ENCODE measurements around the gene OR2W1. TPM values are rescaled to one million over a fixed set of nuclear protein-coding genes. Genes with fewer than 3 reads are reported as not detected.

OR2W1 gene
- total RNA-seq = not detected

- Mint-ChIP-seq H3K27ac (no peak within 1 kb of the TSS), H3K36me3 (ENCODE audit: low read depth) (no peaks in the 10 kb centered on the region), H3K4me3 (no peak within 1 kb of the TSS), H3K27me3 (peaks cover 54% of the 10 kb centered on the region), H3K4me1 (no peaks in the 10 kb centered on the region), H3K9me3 (peaks cover 7% of the 10 kb centered on the region)
- ATAC-seq (replicated peaks) = no peak
These were observed at the start of gene OR2W1 for GRCh38 chr6:29045075-29045474. Gene OR2W1 (minus strand): TSS chr6:29045175. CDS start chr6:29045175, 0 bp downstream.

- ATAC-seq (replicated peaks) = no peak
- H3K9me3 Mint-ChIP-seq = peaks cover 3% of the 10 kb centered on the region
- no peaks in the 10 kb centered on the region for H3K36me3 Mint-ChIP-seq (ENCODE audit: low read depth)
- no peaks in the 10 kb centered on the region for H3K4me1 Mint-ChIP-seq
- peaks cover 30% of the 10 kb centered on the region for H3K27me3 Mint-ChIP-seq
- no peak overlapping the region for H3K4me3 Mint-ChIP-seq
- no peak overlapping the region for H3K27ac Mint-ChIP-seq
These were observed 48.0 kb upstream of the OR2W1 start for GRCh38 chr6:29092957-29093356.

- H3K27ac Mint-ChIP-seq = no peak within 1 kb of the TSS
- H3K27me3 Mint-ChIP-seq = peaks cover 36% of the 10 kb centered on the region
- H3K4me3 Mint-ChIP-seq = no peak within 1 kb of the TSS
- H3K9me3 Mint-ChIP-seq = no peaks in the 10 kb centered on the region
- no peak for ATAC-seq (replicated peaks)
- no peaks in the 10 kb centered on the region for H3K36me3 Mint-ChIP-seq (ENCODE audit: low read depth)
- no peaks in the 10 kb centered on the region for H3K4me1 Mint-ChIP-seq
These were observed 42.2 kb upstream of the OR2W1 start, which contains the start of gene OR2B3 for GRCh38 chr6:29087213-29087612. Gene OR2B3 (minus strand): TSS chr6:29087313. CDS start chr6:29087248, 65 bp downstream.

- Mint-ChIP-seq H3K27me3 (peaks cover 12% of the 10 kb centered on the region), H3K36me3 (ENCODE audit: low read depth) (no peaks in the 10 kb centered on the region), H3K9me3 (no peaks in the 10 kb centered on the region), H3K4me1 (no peaks in the 10 kb centered on the region), H3K4me3 (no peak overlapping the region), H3K27ac (no peak overlapping the region)
- ATAC-seq (replicated peaks) = no peak
These were observed 37.5 kb upstream of the OR2W1 start for GRCh38 chr6:29082457-29082856.

- ATAC-seq (replicated peaks) = no peak
- Mint-ChIP-seq H3K9me3 (no peaks in the 10 kb centered on the region), H3K36me3 (ENCODE audit: low read depth) (no peaks in the 10 kb centered on the region), H3K27ac (no peak overlapping the region), H3K27me3 (peaks cover 7% of the 10 kb centered on the region), H3K4me3 (no peak overlapping the region), H3K4me1 (no peaks in the 10 kb centered on the region)
These were observed 36.3 kb upstream of the OR2W1 start for GRCh38 chr6:29081312-29081711.

GRCh38 chr6:29079203-29079602 is 34.2 kb upstream of the OR2W1 start:
- no peak overlapping the region for H3K4me3 Mint-ChIP-seq
- no peak for ATAC-seq (replicated peaks)
- H3K27me3 Mint-ChIP-seq = peaks cover 9% of the 10 kb centered on the region
- no peak overlapping the region for H3K27ac Mint-ChIP-seq
- no peaks in the 10 kb centered on the region for H3K4me1 Mint-ChIP-seq
- H3K36me3 Mint-ChIP-seq (ENCODE audit: low read depth) = no peaks in the 10 kb centered on the region
- no peaks in the 10 kb centered on the region for H3K9me3 Mint-ChIP-seq

- no peak for ATAC-seq (replicated peaks)
- H3K36me3 Mint-ChIP-seq (ENCODE audit: low read depth) = no peaks in the 10 kb centered on the region
- peaks cover 46% of the 10 kb centered on the region for H3K27me3 Mint-ChIP-seq
- no peaks in the 10 kb centered on the region for H3K9me3 Mint-ChIP-seq
- no peak overlapping the region for H3K27ac Mint-ChIP-seq
- H3K4me1 Mint-ChIP-seq = no peaks in the 10 kb centered on the region
- H3K4me3 Mint-ChIP-seq = no peak overlapping the region
These were observed 27.1 kb upstream of the OR2W1 start for GRCh38 chr6:29071831-29072723.

GRCh38 chr6:29051680-29052079 is 6.7 kb upstream of the OR2W1 start:
- no peaks in the 10 kb centered on the region for H3K9me3 Mint-ChIP-seq
- no peak overlapping the region for H3K4me3 Mint-ChIP-seq
- H3K27ac Mint-ChIP-seq = no peak overlapping the region
- no peaks in the 10 kb centered on the region for H3K4me1 Mint-ChIP-seq
- ATAC-seq (replicated peaks) = no peak
- peaks cover 46% of the 10 kb centered on the region for H3K27me3 Mint-ChIP-seq
- no peaks in the 10 kb centered on the region for H3K36me3 Mint-ChIP-seq (ENCODE audit: low read depth)

- no peak overlapping the region for H3K4me3 Mint-ChIP-seq
- H3K27ac Mint-ChIP-seq = no peak overlapping the region
- no peaks in the 10 kb centered on the region for H3K36me3 Mint-ChIP-seq (ENCODE audit: low read depth)
- H3K27me3 Mint-ChIP-seq = peaks cover 25% of the 10 kb centered on the region
- no peaks in the 10 kb centered on the region for H3K4me1 Mint-ChIP-seq
- no peaks in the 10 kb centered on the region for H3K9me3 Mint-ChIP-seq
- no peak for ATAC-seq (replicated peaks)
These were observed 9.0 kb downstream of the OR2W1 start for GRCh38 chr6:29035951-29036350.

GRCh38 chr6:29028821-29029220 is 16.2 kb downstream of the OR2W1 start:
- no peak for ATAC-seq (replicated peaks)
- no peaks in the 10 kb centered on the region for H3K9me3 Mint-ChIP-seq
- H3K36me3 Mint-ChIP-seq (ENCODE audit: low read depth) = no peaks in the 10 kb centered on the region
- no peak overlapping the region for H3K4me3 Mint-ChIP-seq
- peaks cover 43% of the 10 kb centered on the region for H3K27me3 Mint-ChIP-seq
- no peaks in the 10 kb centered on the region for H3K4me1 Mint-ChIP-seq
- H3K27ac Mint-ChIP-seq = no peak overlapping the region

- Mint-ChIP-seq H3K27ac (no peak overlapping the region), H3K36me3 (ENCODE audit: low read depth) (no peaks in the 10 kb centered on the region), H3K9me3 (no peaks in the 10 kb centered on the region), H3K4me1 (no peaks in the 10 kb centered on the region), H3K4me3 (no peak overlapping the region), H3K27me3 (peaks cover 45% of the 10 kb centered on the region)
- ATAC-seq (replicated peaks) = no peak
These were observed 18.9 kb downstream of the OR2W1 start for GRCh38 chr6:29025927-29026585.

GRCh38 chr6:29021434-29021833 is 23.5 kb downstream of the OR2W1 start:
- Mint-ChIP-seq H3K36me3 (ENCODE audit: low read depth) (no peaks in the 10 kb centered on the region), H3K27me3 (peaks cover 24% of the 10 kb centered on the region), H3K9me3 (no peaks in the 10 kb centered on the region), H3K4me1 (peaks cover 8% of the 10 kb centered on the region), H3K27ac (no peak overlapping the region), H3K4me3 (no peak overlapping the region)
- ATAC-seq (replicated peaks) = no peak

- Mint-ChIP-seq H3K27ac (no peak overlapping the region), H3K36me3 (ENCODE audit: low read depth) (no peaks in the 10 kb centered on the region), H3K9me3 (no peaks in the 10 kb centered on the region), H3K4me3 (no peak overlapping the region), H3K4me1 (peaks cover 16% of the 10 kb centered on the region), H3K27me3 (peaks cover 12% of the 10 kb centered on the region)
- no peak for ATAC-seq (replicated peaks)
These were observed 25.3 kb downstream of the OR2W1 start for GRCh38 chr6:29019629-29020028.

GRCh38 chr6:29017428-29017802 is 27.6 kb downstream of the OR2W1 start:
- Mint-ChIP-seq H3K4me1 (peaks cover 16% of the 10 kb centered on the region), H3K27ac (no peak overlapping the region), H3K27me3 (peaks cover 6% of the 10 kb centered on the region), H3K36me3 (ENCODE audit: low read depth) (no peaks in the 10 kb centered on the region), H3K4me3 (peak overlapping the region; percentile 93), H3K9me3 (no peaks in the 10 kb centered on the region)
- no peak for ATAC-seq (replicated peaks)
